Fibroblast of skin of back (primary cell): ENCODE results near the gene ISYNA1.
A peak's percentile ranks its signal among the peaks of the same experiment; 100 is the strongest.

Experiments
- DNase-seq: peaks from one replicate; pipeline ENCODE4 v3.0.0-alpha.2; 2013

ISYNA1 gene

DNA sequence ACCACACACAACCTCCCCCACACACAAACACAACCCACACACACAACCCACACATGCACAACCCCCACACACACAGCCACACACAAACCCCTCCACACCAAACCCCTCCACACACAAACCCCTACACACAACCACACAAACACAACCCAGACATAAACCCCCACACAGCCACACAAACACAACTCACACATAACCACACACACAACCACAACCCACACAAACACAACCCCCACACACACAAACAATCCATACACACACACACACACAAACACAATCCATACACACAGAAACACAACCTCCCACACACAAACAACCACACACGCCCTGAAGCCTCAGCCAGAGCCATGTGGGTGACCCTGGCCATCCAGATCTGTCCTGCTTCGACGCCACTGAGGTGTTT lies 30.0 kb upstream of the ISYNA1 start:
- DNase-seq, result no peak

DNA sequence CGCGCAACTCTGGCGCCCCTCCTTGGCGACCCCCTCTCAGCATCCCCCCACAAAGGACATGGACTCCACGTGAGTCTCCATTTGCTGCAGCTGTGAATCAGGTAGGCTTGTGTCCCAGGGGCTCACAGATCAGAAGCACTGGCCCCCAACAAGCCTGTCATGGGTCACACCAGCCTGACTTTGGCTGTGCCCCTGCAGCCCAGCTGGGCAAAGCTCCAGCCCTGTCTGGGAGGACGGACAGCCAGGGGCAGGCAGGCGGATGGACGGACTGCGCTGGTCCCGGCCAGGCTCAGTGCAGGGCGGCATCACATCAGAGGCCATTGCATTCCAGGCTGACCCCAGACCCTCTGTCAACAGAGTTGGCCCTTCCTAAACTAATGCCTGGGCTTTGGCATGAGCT lies 28.4 kb upstream of the ISYNA1 start:
- no peak for DNase-seq

- DNase-seq, result no peak
These were observed 28.0 kb upstream of the ISYNA1 start for GRCh38 chr19:18465964-18466339.

DNA sequence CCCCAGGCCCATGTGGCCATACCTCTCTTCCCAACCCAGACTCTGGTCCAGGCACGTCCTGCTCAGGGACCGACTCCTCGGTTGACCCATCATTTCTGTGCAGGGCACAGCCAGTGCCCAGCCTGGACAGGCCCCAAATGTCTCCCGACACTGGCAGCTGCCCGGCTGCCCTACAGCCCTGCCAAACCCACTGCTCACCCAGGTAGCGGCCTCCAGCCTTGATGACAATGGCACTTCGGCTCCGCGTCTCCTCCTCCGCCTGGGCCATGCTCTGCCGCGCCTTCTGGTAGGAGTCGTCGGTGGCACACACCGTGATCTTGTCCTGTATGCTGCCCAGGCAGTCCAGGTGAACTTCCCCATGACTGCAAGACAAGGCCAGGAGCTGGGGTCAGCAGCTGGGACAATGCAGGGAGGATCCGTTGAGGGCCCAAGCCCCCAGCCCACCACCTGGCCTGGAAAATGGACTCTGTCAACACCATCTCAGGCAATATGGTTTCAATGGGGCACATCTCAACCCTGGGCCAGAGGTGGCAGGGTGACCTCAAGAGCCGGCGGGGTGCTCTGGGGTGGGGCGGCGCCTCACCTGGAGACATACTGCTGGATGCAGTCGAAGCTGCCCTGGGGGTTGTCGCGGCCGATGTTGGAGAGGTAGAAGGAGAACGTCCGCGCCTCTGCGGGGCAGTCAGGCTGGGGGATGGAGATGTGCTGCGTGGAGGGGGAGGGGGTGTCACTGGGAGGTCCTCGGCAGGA lies 27.5 kb upstream of the ISYNA1 start:
- no peak for DNase-seq

GRCh38 chr19:18464646-18465045 lies 26.7 kb upstream of the ISYNA1 start:
- DNase-seq, result peak; percentile 53

DNA sequence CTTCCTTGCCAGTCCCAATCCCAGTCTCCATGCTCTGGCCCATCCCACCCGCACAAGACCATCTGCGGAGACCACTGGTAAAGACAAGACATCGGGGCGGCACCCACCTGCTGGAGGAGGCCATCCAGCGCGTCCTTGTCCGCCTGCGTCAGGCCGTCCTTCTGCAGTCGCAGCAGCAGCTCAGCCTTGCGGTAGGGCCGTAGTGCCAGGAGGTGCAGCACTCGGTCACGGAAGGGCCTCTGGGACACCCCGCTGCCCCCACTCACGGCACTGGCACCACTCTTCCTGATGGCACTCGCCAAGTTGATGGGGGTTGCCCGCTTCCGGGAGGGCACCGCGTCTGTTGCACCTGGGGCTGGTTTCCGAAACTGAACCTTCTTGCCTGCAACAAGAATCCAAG lies 23.5 kb upstream of the ISYNA1 start:
- no peak for DNase-seq

GRCh38 chr19:18460900-18461299 lies 23.0 kb upstream of the ISYNA1 start:
- DNase-seq, result no peak

DNA sequence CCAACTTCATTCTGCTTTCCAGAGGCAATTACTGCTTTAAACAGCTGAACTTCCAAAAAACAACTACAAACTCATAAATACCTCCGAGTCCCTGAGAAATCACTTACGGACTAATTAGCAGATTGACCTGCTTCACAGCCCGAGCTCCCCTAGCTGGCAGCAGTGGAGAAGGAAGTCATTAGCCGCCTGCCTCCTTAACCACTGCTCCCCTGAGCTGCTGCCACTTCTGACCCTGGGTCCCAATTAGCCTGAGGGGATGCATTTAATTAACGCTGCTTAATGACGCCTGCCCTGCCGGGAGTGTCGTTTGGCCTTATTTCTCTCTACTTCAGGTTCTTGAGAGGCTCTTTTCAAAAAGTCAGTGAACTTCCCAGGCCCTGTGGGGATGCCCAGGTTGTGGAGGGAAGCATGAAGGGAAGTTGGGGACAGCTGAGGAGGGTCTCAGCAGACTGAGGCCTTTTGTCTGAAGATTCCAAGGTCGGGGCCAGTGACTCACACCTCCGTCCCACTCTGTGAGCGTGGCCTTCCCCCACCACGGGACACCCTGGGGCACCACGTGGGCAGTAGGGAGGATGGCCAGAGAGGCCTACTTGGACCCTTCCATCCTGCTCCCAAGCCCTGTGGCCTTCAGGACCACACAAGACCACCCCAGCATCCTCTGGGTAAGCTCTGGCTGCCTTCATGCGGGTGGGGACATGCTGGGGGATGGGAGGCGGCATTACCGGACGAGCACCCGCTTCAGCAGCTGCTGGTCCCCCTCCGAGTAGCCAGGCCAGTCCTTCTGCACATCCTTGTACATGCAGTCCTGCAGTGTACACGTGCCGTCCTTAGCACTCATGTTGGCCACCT lies 19.8 kb upstream of the ISYNA1 start:
- DNase-seq, result no peak

- DNase-seq, result no peak
These were observed 19.0 kb upstream of the ISYNA1 start for GRCh38 chr19:18456974-18457373.

DNA sequence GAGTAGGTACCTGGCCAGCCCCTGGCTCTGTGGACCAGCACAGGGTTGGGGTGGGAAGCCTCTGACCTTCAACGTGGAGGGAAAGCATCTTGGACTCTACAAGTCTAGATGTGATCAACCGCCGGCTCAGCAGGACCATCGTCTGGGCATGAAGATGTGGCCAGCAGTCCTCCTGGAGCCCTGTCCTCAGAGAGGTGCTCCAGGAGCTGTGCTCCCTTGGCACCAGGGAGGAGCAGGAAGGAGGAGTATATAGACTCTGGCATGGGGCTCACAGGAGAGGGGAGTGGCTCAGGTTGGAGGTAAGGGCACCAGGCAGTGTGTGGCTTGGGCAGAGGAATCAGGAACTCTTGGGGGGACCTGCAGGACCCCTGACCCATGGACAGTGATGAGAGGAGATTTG lies 18.3 kb upstream of the ISYNA1 start:
- no peak for DNase-seq

DNA sequence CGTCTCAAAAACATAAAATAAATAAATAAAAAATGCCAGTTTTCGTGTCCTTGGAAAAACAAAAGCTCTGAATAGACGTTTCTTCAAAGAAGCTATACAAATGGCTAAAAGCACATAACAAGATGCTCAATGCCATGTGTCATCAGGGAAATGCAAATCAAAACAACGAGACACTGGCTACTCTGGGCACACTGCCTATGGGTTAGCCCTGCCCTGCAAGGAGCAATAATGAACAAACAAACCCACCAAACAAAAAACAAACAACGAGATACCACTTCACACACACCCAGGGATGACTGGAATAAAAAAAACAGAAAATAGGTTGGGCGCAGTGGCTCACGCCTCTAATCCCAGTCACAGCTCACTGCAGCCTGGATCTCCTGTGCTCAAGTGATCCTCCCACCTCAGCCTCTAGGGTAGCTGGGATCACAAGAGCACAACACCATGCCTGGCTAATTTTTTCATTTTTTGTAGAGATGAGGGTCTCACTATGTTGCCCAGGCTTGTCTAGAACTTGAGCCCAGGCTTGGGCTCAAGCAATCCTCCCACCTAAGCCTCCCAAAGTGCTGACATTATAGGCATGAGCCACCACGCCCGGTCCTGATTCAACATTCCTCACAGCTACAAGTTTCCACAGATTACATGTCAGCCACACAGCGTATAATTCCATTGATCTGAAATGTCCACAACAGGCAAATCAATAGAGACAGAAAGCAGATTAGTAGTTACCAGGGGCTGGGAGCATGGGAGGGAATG lies 15.5 kb upstream of the ISYNA1 start:
- peak; percentile 77 for DNase-seq

DNA sequence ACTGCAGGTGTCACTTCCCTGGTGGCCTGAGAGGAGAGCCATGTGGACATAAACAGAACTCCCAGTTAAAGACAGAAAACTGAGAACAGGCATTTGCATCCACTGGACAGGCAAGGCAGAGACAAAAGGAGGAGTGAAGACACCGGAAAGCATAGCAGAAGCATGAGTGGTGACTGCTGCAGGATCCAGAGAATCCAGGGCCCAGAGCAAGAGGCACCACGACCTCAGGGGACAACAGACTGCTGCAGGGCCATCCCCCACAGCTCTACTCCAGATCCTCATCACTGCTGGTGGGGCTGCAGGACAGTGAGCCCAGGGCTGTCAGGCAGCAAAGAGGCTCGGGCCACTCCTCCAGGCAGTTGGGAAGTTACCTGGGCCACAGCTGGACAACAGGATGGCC lies 14.5 kb upstream of the ISYNA1 start:
- peak; percentile 51 for DNase-seq

- peak; percentile 74 for DNase-seq
These were observed 13.3 kb upstream of the ISYNA1 start for GRCh38 chr19:18450931-18451836.

GRCh38 chr19:18450021-18450930 lies 12.3 kb upstream of the ISYNA1 start:
- DNase-seq, result no peak

GRCh38 chr19:18449552-18449951 lies 11.6 kb upstream of the ISYNA1 start:
- DNase-seq, result no peak

DNA sequence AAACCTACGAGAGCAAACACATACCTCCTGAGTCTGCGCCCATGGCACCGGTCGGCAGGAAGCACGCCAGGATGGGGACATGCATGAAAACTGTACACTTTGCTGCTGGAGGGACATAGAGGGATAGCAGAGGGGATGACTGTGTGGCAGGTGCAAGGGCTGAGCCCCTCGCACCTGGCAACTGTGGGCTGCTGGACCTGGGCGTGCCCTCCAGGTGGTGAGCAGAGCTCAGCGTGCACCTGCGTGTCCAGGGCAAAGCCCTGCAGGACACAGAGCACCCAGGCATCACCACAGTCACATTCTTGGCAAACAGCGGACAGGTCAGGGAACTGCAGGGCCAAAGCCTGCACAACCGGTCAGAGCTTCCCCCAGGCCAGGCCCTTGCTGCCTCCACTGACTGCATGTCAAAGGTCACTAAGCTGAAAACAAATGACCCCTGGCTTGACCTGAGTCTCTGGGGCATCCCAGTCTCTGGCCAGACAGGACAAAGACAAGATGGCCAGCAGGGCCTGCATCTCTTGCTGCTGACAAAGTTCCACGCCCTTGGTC lies 9.0 kb upstream of the ISYNA1 start:
- DNase-seq, result no peak

DNA sequence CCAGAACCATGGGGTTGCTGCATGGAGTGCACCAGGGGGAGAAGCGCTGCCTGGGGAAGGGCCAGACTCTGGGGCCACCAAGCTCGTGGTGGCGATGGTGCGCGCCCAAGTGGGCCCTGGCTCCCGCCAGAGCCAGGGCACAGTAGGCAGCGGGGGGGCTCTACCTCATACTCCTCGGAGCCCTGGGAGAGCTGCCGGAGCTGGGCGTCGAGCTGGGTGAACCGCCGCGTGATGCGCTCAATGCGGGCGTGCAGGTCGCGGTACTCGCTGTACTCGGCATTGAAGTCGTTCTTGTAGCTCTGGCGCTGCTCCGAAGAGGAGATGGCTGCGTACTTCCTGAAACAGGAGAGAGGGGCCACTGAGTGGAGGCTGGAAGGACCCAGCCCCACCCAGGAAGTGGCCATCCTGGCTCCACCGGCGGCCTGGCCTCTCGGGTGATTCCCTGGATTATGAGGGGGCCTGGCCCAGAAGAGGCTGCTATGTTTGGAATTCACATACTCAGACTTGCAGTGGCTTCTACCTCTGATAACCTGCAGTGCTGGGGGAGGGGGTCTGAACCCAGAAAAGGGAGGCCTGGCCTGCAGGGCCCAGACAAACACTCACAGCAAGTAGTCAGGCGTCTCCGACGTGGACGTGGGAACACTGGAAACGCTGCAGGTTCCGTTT lies 8.3 kb upstream of the ISYNA1 start:
- no peak for DNase-seq

GRCh38 chr19:18445262-18445948 lies 7.5 kb upstream of the ISYNA1 start:
- no peak for DNase-seq

DNA sequence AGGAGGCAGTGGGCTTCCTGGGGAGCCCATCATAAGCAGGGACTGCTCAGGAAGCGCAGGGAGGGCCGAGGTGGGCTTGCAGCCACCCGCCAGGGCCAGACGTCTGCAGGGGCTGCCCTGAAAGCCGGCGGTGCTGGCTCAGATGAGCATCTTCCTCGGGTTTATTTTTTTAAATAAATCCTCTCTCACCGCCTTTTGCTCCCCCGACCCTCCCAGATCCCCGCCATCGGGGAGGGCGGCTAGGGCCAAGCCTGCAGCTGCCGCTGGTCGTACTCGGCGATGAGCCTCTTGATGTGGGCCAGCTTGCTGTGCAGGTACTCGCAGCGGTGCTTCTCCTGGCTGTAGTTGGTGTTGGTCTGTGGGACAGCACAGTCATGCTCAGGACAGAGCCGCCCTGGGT lies 6.6 kb upstream of the ISYNA1 start:
- no peak for DNase-seq

- no peak for DNase-seq
These were observed 5.9 kb upstream of the ISYNA1 start for GRCh38 chr19:18443831-18444230.
